Mucosa of rectum (tissue), 2 donors: ENCODE data around the gene ADCY2.
A peak's percentile ranks its signal among the peaks of the same experiment; 100 is the strongest.

Experiments
- H3K27ac ChIP-seq, 2 donors: one replicate each; pipeline ENCODE4 v1.7.0; 2013; ENCODE audit warnings: inconsistent platforms in 2 of 2, low read depth in 2 of 2, low read length in 2 of 2
- H3K27me3 ChIP-seq, 2 donors: one replicate each; pipeline ENCODE4 v1.7.0; 2013; ENCODE audit warnings: low read length in 2 of 2; ENCODE audit not compliant: control insufficient read depth in 2 of 2, insufficient read depth in 2 of 2
- H3K36me3 ChIP-seq, 2 donors: one replicate each; pipeline ENCODE4 v1.7.0; 2013; ENCODE audit warnings: low read length in 2 of 2; ENCODE audit not compliant: control insufficient read depth in 2 of 2, insufficient read depth in 2 of 2
- H3K4me1 ChIP-seq, 2 donors: one replicate each; pipeline ENCODE4 v1.7.0; 2013; ENCODE audit warnings: low read length in 2 of 2, mild to moderate bottlenecking in 1 of 2; ENCODE audit not compliant: control insufficient read depth in 2 of 2, insufficient read depth in 2 of 2
- H3K4me3 ChIP-seq, 2 donors: one replicate each; pipeline ENCODE4 v1.7.0; 2013; ENCODE audit warnings: low read length in 2 of 2
- H3K9ac ChIP-seq, 2 donors: one replicate each; pipeline ENCODE4 v1.7.0; 2013; ENCODE audit warnings: low read length in 2 of 2, low read depth in 1 of 2, mild to moderate bottlenecking in 1 of 2
- H3K9me3 ChIP-seq, 2 donors: one replicate each; pipeline ENCODE4 v1.7.0; 2013; ENCODE audit warnings: low read length in 2 of 2; ENCODE audit not compliant: control insufficient read depth in 2 of 2
- donor health status: healthy.
- donor health status: Normal muscosa, but diverticular disease.

The ADCY2 gene

GRCh38 chr5:7869474-7870136 lies 473.7 kb downstream of the ADCY2 start:
- Histone ChIP-seq H3K9ac (peak overlapping the region; percentile 74 to 87), H3K36me3 (peaks cover 3 to 8% of the 10 kb centered on the region in 2 donors), H3K4me3 (peak overlapping the region; percentile 92 to 93), H3K9me3 (no peaks in the 10 kb centered on the region), H3K27ac (peak overlapping the region; percentile 68 to 81), H3K4me1 (peaks cover 9 to 30% of the 10 kb centered on the region in 2 donors), H3K27me3 (no peaks in the 10 kb centered on the region)

- peak overlapping the region in 1 of 2 donors; percentile 11 for H3K27ac ChIP-seq
- H3K9ac ChIP-seq: no peak overlapping the region
- H3K27me3 ChIP-seq: no peaks in the 10 kb centered on the region
- H3K4me3 ChIP-seq: no peak overlapping the region
- H3K36me3 ChIP-seq: peaks cover 16 to 20% of the 10 kb centered on the region in 2 donors
- H3K4me1 ChIP-seq: peaks cover 9 to 30% of the 10 kb centered on the region in 2 donors
- no peaks in the 10 kb centered on the region for H3K9me3 ChIP-seq
Observed at GRCh38 chr5:7871653-7872052, 475.7 kb downstream of the ADCY2 start.

GRCh38 chr5:7872517-7873130 lies 476.7 kb downstream of the ADCY2 start:
- Histone ChIP-seq H3K27ac (no peak overlapping the region), H3K4me1 (peaks cover 9 to 30% of the 10 kb centered on the region in 2 donors), H3K27me3 (no peaks in the 10 kb centered on the region), H3K9me3 (no peaks in the 10 kb centered on the region), H3K36me3 (peaks cover 22 to 25% of the 10 kb centered on the region in 2 donors), H3K9ac (no peak overlapping the region), H3K4me3 (no peak overlapping the region)

DNA sequence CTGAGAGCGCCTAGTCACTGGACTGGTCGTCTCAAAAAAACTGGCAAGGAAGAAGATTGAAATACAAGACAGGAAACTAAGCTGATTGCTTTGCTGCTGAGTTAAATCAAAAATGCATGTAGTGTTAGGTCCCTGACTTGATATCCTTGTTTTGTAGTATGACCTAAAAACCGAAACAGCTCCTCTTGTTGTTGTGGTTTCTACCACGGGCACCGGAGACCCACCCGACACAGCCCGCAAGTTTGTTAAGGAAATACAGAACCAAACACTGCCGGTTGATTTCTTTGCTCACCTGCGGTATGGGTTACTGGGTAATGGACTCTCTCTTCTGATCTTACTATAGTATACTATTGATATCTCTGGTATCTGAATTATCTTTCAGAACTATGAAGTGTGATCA lies 477.3 kb downstream of the ADCY2 start:
- H3K27ac ChIP-seq: no peak overlapping the region
- H3K36me3 ChIP-seq: peaks cover 28 to 29% of the 10 kb centered on the region in 2 donors
- H3K9me3 ChIP-seq: no peaks in the 10 kb centered on the region
- no peaks in the 10 kb centered on the region for H3K27me3 ChIP-seq
- H3K4me1 ChIP-seq: peaks cover 9 to 28% of the 10 kb centered on the region in 2 donors
- H3K9ac ChIP-seq: no peak overlapping the region
- H3K4me3 ChIP-seq: no peak overlapping the region

DNA sequence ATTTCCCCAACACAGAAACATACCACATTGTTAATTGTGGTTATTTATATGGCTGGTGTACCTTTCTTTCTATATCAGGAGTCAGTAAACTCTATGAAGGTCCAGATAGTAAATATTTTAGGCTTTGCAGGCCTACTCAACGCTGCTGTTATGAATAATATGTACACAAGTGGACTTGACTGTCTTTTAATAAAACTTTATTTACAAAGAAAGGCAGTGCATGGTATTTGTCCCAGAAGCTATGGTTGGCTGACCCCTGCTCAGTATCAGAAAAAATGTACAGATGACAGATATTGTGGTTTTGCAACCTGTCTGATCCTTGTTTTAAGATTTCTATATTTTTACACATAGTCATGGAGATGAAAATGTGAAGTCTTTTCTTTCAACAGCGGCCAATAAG lies 478.7 kb downstream of the ADCY2 start:
- Histone ChIP-seq H3K36me3 (peaks cover 30 to 31% of the 10 kb centered on the region in 2 donors), H3K4me1 (peaks cover 16 to 34% of the 10 kb centered on the region in 2 donors)

DNA sequence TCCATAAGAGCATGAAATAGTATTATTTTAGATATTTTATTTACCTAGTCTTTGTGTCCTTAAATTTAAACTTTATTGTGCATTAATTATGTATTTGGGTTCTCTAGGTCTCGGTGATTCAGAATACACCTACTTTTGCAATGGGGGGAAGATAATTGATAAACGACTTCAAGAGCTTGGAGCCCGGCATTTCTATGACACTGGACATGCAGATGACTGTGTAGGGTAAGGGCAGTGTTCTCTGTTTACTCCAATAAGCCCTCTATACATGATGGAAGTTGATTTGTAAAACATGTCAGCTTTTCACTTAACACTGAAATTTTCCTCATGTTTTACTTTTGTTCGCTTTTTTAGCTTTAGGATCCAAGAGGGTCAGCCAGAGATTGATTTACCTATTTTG lies 479.2 kb downstream of the ADCY2 start:
- Histone ChIP-seq H3K9me3 (no peaks in the 10 kb centered on the region), H3K9ac (no peak overlapping the region), H3K4me1 (peaks cover 16 to 30% of the 10 kb centered on the region in 2 donors), H3K27ac (no peak overlapping the region), H3K27me3 (no peaks in the 10 kb centered on the region), H3K36me3 (peaks cover 34 to 35% of the 10 kb centered on the region in 2 donors), H3K4me3 (no peak overlapping the region)

More for the DNA sequence above, 478.7 kb downstream of the ADCY2 start:
- no peak overlapping the region for H3K9ac ChIP-seq
- no peak overlapping the region for H3K27ac ChIP-seq
- no peaks in the 10 kb centered on the region for H3K27me3 ChIP-seq
- no peak overlapping the region for H3K4me3 ChIP-seq
- no peaks in the 10 kb centered on the region for H3K9me3 ChIP-seq

GRCh38 chr5:7876867-7877266 lies 480.9 kb downstream of the ADCY2 start:
- peaks cover 7 to 14% of the 10 kb centered on the region in 2 donors for H3K4me1 ChIP-seq
- H3K27ac ChIP-seq: no peak overlapping the region
- H3K9me3 ChIP-seq: no peaks in the 10 kb centered on the region
- H3K36me3 ChIP-seq: peaks cover 50 to 52% of the 10 kb centered on the region in 2 donors
- no peak overlapping the region for H3K4me3 ChIP-seq
- H3K9ac ChIP-seq: no peak overlapping the region
- H3K27me3 ChIP-seq: no peaks in the 10 kb centered on the region

- Histone ChIP-seq H3K27ac (no peak overlapping the region), H3K36me3 (peaks cover 56 to 57% of the 10 kb centered on the region in 2 donors), H3K4me1 (peaks cover 7 to 12% of the 10 kb centered on the region in 2 donors), H3K4me3 (no peak overlapping the region), H3K9ac (no peak overlapping the region), H3K27me3 (no peaks in the 10 kb centered on the region), H3K9me3 (no peaks in the 10 kb centered on the region)
Observed at GRCh38 chr5:7877851-7878250, 481.9 kb downstream of the ADCY2 start.

- peak overlapping the region in 1 of 2 donors; percentile 10 for H3K27ac ChIP-seq
- no peak overlapping the region for H3K4me3 ChIP-seq
- no peaks in the 10 kb centered on the region for H3K27me3 ChIP-seq
- peaks cover 7 to 11% of the 10 kb centered on the region in 2 donors for H3K4me1 ChIP-seq
- H3K9me3 ChIP-seq: no peaks in the 10 kb centered on the region
- no peak overlapping the region for H3K9ac ChIP-seq
- H3K36me3 ChIP-seq: peaks cover 62% of the 10 kb centered on the region in 2 donors
Observed at GRCh38 chr5:7878381-7878873, 482.5 kb downstream of the ADCY2 start.
